ENCODE measurements around the gene ANXA11. TPM values are rescaled to one million over a fixed set of nuclear protein-coding genes. Genes with fewer than 3 reads are reported as not detected.

The ANXA11 gene
- total RNA-seq, 1 experiment from 2014 or later, result 241 TPM

- TF ChIP-seq TCF7L2 (IDR thresholded peaks at IDR 0.05; ENCODE audit: low read depth, low read length) (no peak), POLR2AphosphoS5 (IDR thresholded peaks at IDR 0.05; ENCODE audit: low read depth, low read length) (no peak), SIN3A (IDR thresholded peaks at IDR 0.05; ENCODE audit: borderline replicate concordance, insufficient read depth, low read depth, low read length) (no peak), REST (IDR thresholded peaks at IDR 0.05; ENCODE audit: insufficient read depth in 1 of 2, low read depth in 2 of 2, low read length in 1 of 2) (no peak), CTCF (IDR thresholded peaks at IDR 0.05) (no peak)
- no peak overlapping the region for H3K4me3 ChIP-seq (ENCODE audit: low read depth in 2 of 2, low read length in 2 of 2)
- BruUV-seq (replicated peaks), result no TSS peak
- no peak for DNase-seq (ENCODE audit: low read depth, low spot score)
- peaks cover 15% of the 10 kb centered on the region; the same call in 1 of the 2 replicates for H3K36me3 ChIP-seq (ENCODE audit: control insufficient read depth, insufficient read depth, low read length)
- no peak for ATAC-seq
- no peaks in the 10 kb centered on the region for H3K27me3 ChIP-seq (ENCODE audit: control insufficient read depth, insufficient read depth, low read length)
- ChIA-PET CTCF (no interaction called here), POLR2A (no interaction called here)
- H3K4me1 ChIP-seq (ENCODE audit: control insufficient read depth, insufficient read depth, low read length), result peaks cover 7% of the 10 kb centered on the region
- intact Hi-C loops (cut with micrococcal nuclease; ENCODE audit: unreplicated experiment) (no loop called here), in situ Hi-C loops (cut with HindIII; ENCODE audit: low pct_unique_long_range_greater_than_20kb, low sequenced_read_pairs) (no loop called here)
- no peak overlapping the region for H3K27ac ChIP-seq (ENCODE audit: low read length)
- peaks cover 7% of the 10 kb centered on the region; the same call in 1 of the 2 replicates for H3K9me3 ChIP-seq (ENCODE audit: control insufficient read depth, insufficient read depth, low read depth, low read length)
Measured at GRCh38 chr10:80153460-80153859, 51.9 kb downstream of the ANXA11 start.

- DNase-seq (ENCODE audit: low read depth, low spot score) (no peak), ATAC-seq (no peak)
- TF ChIP-seq REST (IDR thresholded peaks at IDR 0.05; ENCODE audit: insufficient read depth in 1 of 2, low read depth in 2 of 2, low read length in 1 of 2) (no peak), TCF7L2 (IDR thresholded peaks at IDR 0.05; ENCODE audit: low read depth, low read length) (no peak), POLR2AphosphoS5 (IDR thresholded peaks at IDR 0.05; ENCODE audit: low read depth, low read length) (no peak), CTCF (IDR thresholded peaks at IDR 0.05) (no peak), SIN3A (IDR thresholded peaks at IDR 0.05; ENCODE audit: borderline replicate concordance, insufficient read depth, low read depth, low read length) (no peak)
- Histone ChIP-seq H3K27me3 (ENCODE audit: control insufficient read depth, insufficient read depth, low read length) (no peaks in the 10 kb centered on the region), H3K36me3 (ENCODE audit: control insufficient read depth, insufficient read depth, low read length) (peaks cover 12% of the 10 kb centered on the region; the same call in 1 of the 2 replicates), H3K4me1 (ENCODE audit: control insufficient read depth, insufficient read depth, low read length) (peaks cover under 1% of the 10 kb centered on the region; the same call in 1 of the 2 replicates), H3K9me3 (ENCODE audit: control insufficient read depth, insufficient read depth, low read depth, low read length) (peaks cover 7% of the 10 kb centered on the region; the same call in 1 of the 2 replicates), H3K4me3 (ENCODE audit: low read depth in 2 of 2, low read length in 2 of 2) (no peak overlapping the region), H3K27ac (ENCODE audit: low read length) (no peak overlapping the region)
- no TSS peak for BruUV-seq (replicated peaks)
- intact Hi-C loops (cut with micrococcal nuclease; ENCODE audit: unreplicated experiment) (no loop called here), in situ Hi-C loops (cut with HindIII; ENCODE audit: low pct_unique_long_range_greater_than_20kb, low sequenced_read_pairs) (no loop called here)
- ChIA-PET POLR2A (no interaction called here), CTCF (no interaction called here)
Measured at GRCh38 chr10:80152820-80153219, 52.5 kb downstream of the ANXA11 start.
